A204.1 (cell line): ENCODE measurements around the gene C1orf21.
"Not testable (repeated sequence)": the region's sequence is repeated elsewhere in the genome, so short reads cannot be mapped to it uniquely, and the experiment has no call there.

Experiments
- FAIRE-seq: peaks from 2 replicates; lab custom pipeline; 2012; peaks lifted over from hg19 to GRCh38; lab: Jason Lieb, UNC

The C1orf21 gene

DNA sequence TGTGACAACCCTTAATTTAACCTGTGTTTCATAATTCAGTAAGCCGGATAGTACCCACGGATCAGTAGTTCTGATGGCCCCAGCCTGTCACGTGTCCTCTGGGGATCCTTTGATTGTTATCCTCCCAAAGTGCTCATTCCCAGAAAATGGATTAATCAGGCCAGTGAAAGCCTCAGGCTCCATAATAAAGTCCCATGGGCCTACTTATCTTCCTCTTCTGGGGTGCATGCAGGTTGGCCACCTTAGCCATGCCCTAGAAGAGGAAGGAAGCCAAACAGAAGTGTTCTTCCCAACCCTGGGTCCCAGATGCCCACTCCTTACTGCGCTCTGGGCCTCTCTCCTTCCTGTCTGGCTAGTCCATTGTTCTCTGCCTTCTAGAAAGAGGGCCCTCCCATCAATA lies 221.8 kb downstream of the C1orf21 start:
- FAIRE-seq: no peak

DNA sequence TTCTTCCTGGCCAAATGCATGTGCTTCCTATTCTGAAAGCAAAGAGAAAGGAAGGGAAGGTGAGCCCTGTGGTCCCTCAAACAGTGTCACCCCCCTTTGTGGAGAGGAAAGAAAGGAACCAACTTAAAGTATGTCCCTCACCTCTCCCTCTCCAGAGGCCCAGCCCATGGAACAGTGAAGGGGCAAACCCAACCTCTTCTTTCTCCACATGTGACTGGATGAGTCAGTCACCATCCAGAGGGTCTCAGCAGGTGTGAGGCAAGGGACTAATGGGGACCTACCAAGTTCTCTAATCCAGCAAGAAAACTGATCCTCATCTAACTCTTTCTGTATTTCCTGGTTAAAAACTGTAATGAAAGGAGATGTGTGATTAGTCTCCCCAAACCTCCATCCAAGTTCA lies 222.2 kb downstream of the C1orf21 start:
- no peak for FAIRE-seq

DNA sequence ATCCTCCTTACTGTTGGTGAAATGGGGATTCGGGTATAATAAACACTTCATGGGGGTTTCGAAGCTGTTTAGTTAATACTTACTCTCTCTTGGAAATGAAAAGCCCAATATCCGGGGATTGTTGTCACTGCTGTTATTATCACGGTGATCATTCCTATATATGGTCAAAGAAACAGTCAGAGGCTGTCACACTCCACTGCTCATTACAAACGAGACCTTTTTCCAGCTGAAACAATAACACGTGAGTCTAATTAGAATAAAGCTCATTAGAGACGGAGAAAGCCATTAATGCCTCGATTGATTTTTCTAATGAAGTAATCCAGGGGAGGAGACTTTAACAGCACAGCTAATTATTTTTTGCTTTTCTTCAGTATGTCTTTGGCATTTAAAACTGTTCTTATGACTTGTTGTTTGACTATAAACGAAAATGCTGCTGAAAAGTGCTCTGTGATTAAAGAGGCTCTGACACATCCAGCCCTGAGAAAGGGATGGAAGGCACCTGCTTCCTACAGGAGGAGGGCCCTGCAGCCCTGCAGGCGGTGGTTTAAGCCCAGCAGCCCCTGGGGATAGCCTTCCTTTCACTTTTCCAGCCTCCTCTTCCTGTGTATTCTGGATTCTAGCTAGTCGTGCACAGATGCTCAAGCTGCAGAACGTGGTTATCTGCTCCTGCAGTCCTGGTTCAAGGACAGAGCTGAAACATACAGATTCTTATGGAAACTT lies 224.2 kb downstream of the C1orf21 start:
- no peak for FAIRE-seq

DNA sequence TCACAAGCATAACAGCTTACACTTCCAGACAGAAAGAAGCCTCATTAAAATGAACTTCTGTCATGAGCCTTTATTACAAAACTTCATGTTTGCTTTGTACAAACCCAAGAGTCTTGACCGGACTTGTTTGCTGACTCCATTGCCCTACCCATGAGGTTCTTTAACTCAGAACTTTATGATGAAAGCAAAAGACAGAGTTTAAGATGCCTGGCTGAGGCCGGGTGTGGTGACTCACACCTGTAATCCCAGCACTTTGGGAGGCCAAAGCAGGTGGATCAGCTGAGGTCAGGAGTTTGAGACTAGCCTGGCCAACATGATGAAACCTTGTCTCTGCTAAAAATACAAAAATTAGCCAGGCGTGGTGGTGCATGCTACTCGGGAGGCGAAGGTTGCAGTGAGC lies 225.4 kb downstream of the C1orf21 start:
- not testable (repeated sequence) for FAIRE-seq

DNA sequence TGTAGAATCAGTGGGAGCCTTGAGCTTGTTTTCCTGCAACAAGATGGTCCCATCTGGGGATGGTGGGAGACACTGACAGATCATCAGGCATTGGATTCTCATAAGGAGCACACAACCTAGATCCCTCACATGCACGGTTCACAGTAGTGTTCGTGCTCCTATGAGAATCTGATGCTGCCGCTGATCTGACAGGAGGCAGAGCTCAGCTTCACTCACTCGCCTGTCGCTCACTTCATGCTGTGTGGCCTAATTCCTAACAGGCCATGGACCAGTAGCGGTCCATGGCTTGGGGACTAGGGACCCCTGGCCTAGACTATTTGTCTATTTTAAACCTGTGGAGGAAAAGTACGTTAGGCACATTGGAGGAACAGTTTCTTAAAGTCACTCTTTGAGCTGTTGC lies 227.8 kb downstream of the C1orf21 start:
- FAIRE-seq: no peak

DNA sequence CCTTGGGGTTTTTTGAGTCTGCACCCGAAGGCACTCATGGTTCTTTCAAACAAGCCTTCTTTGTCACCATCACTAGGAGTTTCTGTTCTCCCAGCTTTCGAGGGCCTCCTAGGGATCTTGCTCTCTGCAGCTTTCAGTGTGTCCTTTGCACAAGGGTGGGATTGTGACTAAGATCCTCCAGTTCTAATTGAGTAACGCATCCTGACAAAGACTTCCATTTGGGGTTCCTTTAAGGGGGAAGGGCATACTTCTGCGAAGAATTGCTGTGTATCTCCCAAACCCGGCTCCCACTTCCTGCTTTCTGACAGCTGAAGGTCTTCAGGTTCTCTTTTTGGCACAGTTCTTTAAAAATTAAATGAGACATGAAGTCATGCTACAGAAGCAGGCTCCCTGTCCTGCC lies 228.5 kb downstream of the C1orf21 start:
- no peak for FAIRE-seq

DNA sequence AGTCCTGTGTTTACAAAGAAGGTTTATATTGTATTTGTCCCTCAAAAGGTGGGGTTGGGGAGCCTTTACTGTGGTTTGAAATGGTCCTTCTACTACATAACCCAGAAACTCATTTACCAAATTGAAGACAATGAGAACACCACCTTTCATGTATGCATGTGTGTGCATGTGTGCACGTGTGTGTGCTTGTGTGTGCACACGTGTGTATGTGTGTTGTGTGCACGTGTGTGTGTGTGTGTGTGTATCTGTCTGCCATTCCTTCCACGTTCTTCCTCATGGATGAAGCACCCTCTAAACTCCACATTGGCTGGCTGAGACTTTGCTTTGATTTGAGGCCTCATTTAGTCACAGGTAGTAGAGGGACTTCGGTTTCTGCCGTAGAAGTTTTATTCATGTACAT lies 229.7 kb downstream of the C1orf21 start:
- FAIRE-seq: no peak

DNA sequence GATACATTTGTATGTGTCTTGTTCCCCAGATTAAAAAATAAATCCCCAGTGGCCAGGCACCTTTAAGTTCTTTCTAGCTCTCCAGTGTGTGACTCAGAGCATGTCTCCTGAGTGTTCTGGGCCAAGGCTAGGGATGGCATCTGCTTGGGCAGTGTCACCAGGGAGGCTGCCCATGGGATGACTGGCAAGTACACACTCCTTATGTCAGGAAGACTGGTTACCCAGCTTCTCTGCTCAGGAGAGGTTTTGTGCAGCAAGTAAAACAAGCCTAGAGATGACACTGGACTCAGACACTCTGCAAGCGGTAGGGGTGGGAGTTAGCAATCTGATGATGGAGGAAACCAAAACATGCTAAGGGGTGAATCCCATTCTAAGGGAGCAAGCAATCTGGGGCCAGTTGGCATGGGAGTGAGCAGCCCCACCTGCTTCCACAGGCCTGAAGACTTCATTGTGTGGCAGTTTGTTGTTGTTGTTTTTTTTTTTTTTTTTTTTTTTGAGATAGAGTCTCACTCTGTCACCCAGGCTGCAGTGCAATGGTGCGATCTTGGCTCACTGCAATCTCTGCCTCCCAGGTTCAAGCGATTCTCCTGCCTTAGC lies 230.7 kb downstream of the C1orf21 start:
- no peak for FAIRE-seq

DNA sequence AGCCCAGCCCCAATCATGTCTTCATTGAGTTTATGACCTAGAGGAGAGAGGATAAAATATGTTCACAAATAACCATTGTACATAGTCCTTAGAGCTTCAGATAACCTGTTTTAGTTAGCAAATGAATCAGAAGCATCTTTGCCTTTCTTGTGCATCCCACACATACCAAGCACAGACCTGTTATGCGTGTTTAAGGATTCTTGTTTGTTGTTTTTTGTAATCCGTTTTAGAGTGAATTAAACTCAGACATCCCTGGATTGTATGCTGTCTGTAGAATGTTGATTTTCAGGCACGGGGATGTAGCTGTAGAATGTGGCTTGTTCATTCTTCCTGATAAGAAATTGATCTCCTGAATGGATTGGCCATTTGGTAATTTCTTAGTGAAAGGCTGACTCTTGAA lies 232.0 kb downstream of the C1orf21 start:
- no peak for FAIRE-seq

DNA sequence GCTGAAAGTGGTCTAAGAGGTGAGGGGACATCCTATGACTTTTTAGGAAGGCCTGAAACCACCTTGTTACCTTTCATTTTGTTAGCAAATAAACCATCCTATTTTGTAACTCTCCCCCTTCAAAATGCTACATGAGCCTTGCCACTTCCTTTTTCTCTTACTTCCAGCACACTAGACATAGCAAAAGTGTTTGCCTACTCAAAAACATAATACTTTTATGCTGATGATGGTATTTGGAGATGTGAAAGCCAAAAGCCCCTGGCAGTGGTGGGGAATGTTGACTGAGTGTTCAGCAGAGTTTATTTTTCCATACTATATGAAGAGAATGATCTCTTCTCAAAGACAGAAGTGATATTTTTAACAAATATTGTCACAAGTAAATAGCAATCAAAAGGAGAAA lies 233.6 kb downstream of the C1orf21 start:
- FAIRE-seq: no peak

DNA sequence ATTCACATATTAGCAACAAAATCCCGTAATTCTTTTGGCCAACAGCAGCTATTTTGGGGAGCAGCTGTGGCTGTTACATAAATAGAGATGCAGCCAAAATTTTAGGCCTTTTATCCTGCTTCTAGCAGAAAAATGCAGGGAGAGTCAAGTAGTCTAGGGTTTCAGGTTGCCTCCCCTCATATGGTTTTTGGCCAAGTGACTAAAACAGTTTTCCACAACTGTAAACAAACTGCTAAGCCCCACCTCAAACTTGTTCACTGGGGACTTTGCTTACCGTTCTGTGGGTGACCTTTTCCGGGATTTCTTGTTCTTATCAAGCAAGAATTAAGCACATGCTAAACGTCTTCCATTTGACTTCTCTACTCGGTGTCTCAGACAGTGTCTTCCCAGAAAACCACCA lies 234.4 kb downstream of the C1orf21 start:
- no peak for FAIRE-seq

DNA sequence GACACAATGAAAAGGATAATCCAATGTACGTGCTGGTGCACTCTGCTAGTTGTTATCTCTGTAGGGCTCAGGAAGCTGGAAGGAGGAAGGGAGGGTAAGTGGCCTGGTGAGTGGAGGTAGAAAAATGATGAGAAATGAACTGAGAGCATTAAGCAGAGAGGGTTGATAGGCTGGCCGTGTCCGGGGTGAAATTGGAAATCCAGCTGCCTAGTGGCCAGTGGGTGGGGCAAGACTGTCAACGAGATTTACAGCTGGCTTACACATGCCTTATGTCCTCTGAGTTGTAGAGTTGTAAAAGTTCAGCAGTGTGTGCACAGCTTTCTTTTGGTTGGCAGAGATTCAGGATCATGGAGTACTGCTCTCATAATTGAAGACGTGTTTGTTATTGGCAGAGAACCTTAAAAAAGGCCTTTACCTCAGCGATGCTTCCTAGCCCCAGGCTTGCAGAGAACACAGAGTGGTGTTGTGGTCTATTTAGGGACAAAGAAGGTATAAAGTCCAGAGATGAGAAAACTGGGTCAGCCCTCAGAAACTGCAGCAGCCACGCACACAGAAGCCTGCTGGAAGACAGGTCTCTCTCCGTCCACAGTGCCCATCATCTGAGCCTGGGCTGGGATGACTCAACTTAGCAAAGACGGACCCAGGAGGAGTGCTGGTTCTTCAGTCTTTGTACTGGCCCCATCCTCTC lies 235.5 kb downstream of the C1orf21 start:
- no peak for FAIRE-seq

DNA sequence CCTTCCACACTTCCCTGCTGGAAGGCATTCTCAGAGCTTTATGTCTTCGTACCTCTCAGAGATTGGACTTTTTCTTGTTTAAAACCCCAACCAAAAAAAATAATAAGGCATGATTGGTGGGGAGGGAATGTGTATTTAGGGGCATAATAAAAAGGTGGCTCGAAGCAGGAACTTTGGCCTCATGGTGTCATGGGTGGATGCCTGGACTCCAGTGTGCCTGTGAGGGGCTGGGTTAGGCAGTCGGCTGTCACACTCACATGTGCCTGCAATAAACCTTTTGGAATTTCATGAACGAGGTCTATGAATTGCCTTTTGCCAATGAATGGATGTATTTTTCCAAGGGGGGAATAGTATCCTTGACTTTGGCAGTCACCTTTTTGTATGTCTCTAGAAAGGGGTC lies 236.6 kb downstream of the C1orf21 start:
- no peak for FAIRE-seq

DNA sequence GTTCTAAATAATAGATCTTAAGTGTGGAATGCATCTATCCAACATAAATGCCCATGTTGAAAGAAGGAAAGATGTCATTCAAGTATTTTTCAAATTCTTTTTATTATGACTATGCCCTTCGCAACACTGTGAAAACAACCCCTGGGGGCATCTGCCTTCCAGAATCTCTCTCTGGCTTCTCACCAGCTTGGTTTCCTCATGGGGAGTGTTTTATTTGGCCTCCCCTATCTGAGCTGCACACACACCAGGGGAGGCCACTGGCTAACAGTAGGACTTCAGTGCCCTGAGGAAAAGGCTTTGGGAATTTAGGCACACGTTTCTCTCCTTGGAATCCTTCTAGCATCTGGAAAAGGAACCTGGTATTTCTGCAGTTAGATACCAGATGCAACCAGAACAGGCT lies 237.2 kb downstream of the C1orf21 start:
- FAIRE-seq: no peak

DNA sequence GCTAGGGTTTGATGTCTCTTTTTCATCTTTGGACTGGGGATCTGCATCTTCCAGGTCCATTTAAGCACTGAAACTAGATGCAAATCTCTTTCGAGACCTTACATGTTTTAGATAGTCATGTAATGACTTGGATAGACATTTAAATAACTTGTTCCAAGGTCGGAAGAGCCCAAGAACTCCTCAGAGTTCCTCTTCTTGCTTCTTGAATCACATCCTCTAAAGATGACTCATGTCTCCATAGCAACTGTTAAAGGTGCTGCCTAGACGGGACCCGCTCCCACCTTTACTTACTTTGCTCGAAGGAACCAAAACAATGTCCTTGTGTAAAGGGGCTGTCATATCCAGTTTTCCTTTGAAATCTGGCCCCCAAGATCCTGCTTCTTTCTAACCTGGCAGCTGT lies 237.8 kb downstream of the C1orf21 start:
- FAIRE-seq: no peak

DNA sequence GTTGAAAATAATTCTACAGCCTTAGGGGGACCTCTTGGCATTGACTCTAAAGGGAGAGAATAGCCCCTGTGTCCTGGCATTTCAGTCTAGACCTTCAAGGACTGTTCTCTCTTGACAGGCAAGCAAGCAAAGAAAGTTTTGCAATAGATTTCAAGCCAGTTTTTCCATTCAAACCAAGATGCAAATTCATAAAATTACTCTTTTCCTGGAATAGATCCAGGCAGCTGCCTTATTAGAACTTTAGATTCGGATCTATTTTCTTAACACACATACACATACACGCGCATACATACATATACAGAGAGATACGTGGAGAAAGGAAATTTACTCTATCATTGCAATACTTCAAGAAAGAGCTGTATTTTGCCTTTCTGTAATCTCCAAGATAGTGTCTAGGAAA lies 238.4 kb downstream of the C1orf21 start:
- no peak for FAIRE-seq

DNA sequence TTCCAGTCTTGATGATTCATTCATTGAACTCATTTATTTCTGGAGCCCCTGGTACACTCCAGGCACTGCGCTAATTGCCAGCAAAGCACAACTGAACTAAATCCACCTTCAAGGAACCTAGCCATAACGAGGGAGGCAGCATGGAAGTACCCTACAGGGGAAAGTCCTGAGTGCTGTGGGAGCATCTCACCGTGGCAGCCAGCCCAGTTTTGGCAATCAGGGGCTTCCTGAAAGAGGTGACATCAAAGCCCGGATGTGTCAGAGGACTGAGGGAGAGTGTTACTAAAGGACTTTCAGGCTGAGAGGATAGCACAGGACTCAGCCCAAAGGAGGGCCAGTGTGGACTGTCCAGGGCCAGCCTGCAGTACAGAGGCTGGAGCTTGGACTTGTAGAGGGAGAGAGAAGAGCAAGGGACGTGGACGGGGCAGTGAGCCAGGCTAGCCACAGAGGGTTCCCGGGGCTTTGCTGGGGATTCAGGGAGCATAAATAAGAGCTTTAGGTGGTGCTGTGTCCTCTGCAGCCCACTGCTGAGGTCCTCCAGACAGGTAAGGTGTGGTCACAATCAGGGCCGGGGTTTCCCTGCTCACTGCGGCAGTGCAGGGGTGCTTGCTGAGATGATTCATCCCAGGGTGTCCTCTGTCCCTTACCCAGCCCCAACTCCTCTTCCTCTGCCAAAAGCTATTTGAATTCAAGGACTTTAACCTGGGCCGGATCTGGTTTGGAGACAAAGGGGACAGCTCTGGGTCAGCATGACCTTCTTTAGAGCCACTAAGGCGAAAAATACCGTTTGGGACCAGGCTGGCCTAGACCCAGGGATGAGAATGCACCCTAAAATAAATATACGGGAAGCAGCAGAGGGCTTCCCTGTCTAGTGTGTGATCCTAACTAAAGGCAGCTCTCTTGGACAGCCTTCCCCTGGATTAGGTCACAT lies 239.5 kb downstream of the C1orf21 start:
- FAIRE-seq: no peak

DNA sequence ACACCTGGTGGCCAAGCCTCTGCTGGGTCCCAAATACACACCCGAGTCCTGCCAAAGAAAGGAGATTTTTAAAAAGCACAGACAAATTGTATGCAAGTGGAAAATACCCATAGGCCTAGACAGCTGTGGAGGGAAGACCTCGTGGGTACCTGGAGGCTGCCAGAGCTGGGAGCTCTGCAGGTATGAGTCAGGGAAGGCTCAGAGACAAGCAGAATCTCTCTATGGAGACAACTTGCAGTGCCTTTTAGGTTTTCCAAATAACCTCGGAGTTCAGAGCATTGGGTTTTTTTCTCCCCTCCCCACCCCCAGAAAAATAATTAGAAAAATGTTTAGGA lies 240.1 kb downstream of the C1orf21 start:
- FAIRE-seq: no peak

DNA sequence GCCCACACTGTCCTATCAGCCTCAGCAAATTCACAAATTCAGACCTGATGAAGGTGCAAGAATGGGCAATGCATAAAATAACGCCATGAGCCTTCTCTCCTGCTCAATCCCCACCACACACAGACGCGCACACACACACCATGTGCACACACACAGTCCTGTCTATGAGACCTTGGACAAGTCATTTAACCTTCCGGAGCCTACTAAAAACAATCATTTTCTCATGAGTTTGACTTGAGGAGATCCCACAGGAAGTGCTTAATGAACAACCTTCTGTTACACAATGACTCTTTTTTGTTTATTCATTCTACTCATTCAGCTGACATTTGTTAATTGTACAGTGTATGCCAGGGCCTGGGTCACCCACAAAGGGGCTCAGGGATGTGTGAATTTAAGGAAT lies 242.4 kb downstream of the C1orf21 start:
- FAIRE-seq: no peak

DNA sequence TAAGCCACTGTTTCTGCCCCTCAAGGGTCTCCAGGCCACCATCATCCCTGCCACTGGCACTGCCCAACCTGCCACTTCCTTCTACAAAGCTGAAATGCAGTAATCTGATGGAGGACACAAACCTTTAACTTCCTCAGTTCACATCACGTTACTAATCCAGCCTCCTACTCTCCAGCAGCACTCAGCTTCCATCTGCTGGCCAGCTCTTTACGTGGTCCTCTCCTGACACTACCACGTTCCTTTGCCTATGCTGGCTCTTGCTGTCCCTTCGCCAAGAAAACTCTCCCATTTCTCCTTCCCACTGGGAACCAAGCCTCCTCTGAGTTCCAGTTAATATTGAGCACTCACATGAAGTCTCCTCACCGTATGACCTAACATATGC lies 243.8 kb downstream of the C1orf21 start:
- FAIRE-seq: no peak

DNA sequence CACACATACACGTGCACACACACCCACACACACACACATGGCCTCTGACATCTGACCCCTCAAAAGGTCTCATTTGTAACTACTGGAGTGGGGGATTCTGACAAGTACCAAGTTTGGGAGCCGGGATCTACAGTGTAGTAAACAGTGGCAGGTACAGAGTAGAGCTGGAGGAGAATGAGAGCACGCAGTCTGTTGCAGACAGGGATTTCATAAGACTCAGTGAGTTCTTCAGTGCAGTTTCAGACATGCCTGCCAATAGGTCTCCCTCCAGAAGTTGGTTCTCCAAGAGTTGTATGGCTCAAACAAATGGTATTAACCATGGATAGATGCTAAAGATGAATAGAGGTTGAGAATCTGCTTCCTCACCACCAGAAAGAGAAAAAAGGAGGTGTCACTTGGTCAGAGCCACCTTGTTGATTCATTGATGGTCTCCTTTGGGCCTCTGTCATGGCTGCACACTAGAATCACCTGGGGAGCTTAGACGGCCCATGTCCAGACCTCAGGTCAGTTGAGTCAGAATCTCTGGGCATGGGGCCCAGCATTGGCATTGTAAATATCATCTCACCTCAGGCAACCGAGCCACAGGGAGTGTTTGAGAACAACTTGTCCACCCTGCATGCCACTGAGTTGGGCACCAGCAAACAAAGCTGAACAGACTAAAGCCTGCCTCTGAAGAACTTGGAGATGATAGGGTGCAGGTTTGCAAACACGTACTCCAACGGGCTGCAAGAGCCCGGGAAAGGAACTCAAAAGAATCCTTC lies 245.8 kb downstream of the C1orf21 start:
- no peak for FAIRE-seq

DNA sequence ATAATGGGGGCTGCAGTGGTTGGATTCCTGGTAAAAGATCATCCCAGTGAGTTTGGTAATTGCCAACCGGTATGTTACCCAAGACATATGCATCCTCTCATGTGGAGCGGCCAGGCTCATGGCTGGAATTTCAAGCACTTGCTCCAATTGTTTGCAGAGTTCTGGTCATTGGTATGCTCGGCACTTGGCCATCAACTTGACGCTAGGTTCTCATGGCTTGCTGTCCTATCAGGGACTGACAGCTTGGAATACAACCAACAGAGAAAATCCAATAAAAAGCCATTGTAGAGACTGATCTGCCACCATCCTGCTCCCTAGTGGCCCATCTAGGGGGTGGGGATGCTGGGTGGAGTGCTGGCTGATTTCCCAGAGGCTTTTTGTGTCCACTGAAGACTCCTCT lies 247.0 kb downstream of the C1orf21 start:
- FAIRE-seq: no peak
